WTC11 (cell line): ENCODE results near the gene RAB8B. TPM values are rescaled to one million over a fixed set of nuclear protein-coding genes. Genes with fewer than 3 reads are reported as not detected.
"Not testable (repeated sequence)": the region's sequence is repeated elsewhere in the genome, so short reads cannot be mapped to it uniquely, and the experiment has no call there.

Experiments used
- ATAC-seq: fragments of 200-7000 bp; cut with Tn5 transposase; 2 replicates; pipeline ENCODE4 v1.10.0; 2021; ENCODE audit warnings: mild to moderate bottlenecking, moderate library complexity
- CTCF ChIA-PET: fragments of 300-600 bp; sonication (Branson Sonifier 250); formaldehyde crosslinking; loops from one replicate; lab custom pipeline; 2021; ENCODE audit warnings: antibody characterized with exemption; lab: Charles Lee
- POLR2A ChIA-PET: fragments of 350-600 bp; sonication (Branson Sonifier 250); formaldehyde crosslinking; loops from one replicate; lab custom pipeline; 2021; ENCODE audit warnings: antibody characterized with exemption; lab: Charles Lee
- DNase-seq: peaks from one replicate; pipeline ENCODE4 v3.0.0; 2021; ENCODE audit warnings: low spot score
- H3K27ac Mint-ChIP-seq: 2 replicates; pipeline ENCODE4 v1.8.0; 2021; ENCODE audit warnings: mixed read lengths
- H3K27me3 Mint-ChIP-seq: 2 replicates; pipeline ENCODE4 v1.8.0; 2021; ENCODE audit warnings: low read depth, mild to moderate bottlenecking, moderate library complexity, mixed read lengths
- H3K36me3 Mint-ChIP-seq: 2 replicates; pipeline ENCODE4 v1.8.0; 2021; ENCODE audit warnings: mixed read lengths
- H3K4me1 Mint-ChIP-seq: 2 replicates; pipeline ENCODE4 v1.8.0; 2022; ENCODE audit warnings: mixed read lengths
- H3K4me3 Mint-ChIP-seq: 2 replicates; pipeline ENCODE4 v1.8.0; 2021; ENCODE audit warnings: mild to moderate bottlenecking, moderate library complexity, mixed read lengths
- H3K9me3 Mint-ChIP-seq: 2 replicates; pipeline ENCODE4 v1.8.0; 2021; ENCODE audit warnings: mixed read lengths
- ATF1 ChIP-seq: sonication (generic); formaldehyde crosslinking; IDR thresholded peaks from 2 replicates; pipeline ENCODE4 v1.8.1; 2023; ENCODE audit warnings: mild to moderate bottlenecking, moderate library complexity, missing genetic modification reagents
- CREM ChIP-seq: sonication (generic); formaldehyde crosslinking; IDR thresholded peaks from 2 replicates; pipeline ENCODE4 v1.8.1; 2022; ENCODE audit warnings: mild to moderate bottlenecking, missing genetic modification reagents, moderate library complexity
- EMX1 ChIP-seq: fragments of 250-450 bp; sonication (Bioruptor Pico); IDR thresholded peaks from 2 replicates; pipeline ENCODE4 v1.8.0; 2021; ENCODE audit warnings: mild to moderate bottlenecking
- FOXP1 ChIP-seq: sonication (generic); formaldehyde crosslinking; IDR thresholded peaks from 2 replicates; pipeline ENCODE4 v1.8.0; 2022; ENCODE audit warnings: missing genetic modification reagents, mild to moderate bottlenecking, moderate library complexity, borderline replicate concordance
- GRHL2 ChIP-seq: fragments of 250-450 bp; sonication (Bioruptor Pico); IDR thresholded peaks from 2 replicates; pipeline ENCODE4 v1.8.0; 2022; ENCODE audit warnings: mild to moderate bottlenecking, moderate library complexity; ENCODE audit not compliant: insufficient replicate concordance, severe bottlenecking
- HMGXB4 ChIP-seq: sonication (generic); formaldehyde crosslinking; IDR thresholded peaks from 2 replicates; pipeline ENCODE4 v1.8.1; 2023; ENCODE audit warnings: mild to moderate bottlenecking, moderate library complexity, missing genetic modification reagents
- MYBL2 ChIP-seq: sonication (generic); formaldehyde crosslinking; IDR thresholded peaks from 2 replicates; pipeline ENCODE4 v1.8.1; 2023; ENCODE audit warnings: mild to moderate bottlenecking, moderate library complexity, missing genetic modification reagents
- NFE2L1 ChIP-seq: sonication (generic); formaldehyde crosslinking; IDR thresholded peaks from 2 replicates; pipeline ENCODE4 v1.8.1; 2023; ENCODE audit warnings: missing genetic modification reagents
- PRRX2 ChIP-seq: fragments of 250-450 bp; sonication (Bioruptor Pico); IDR thresholded peaks from 2 replicates; pipeline ENCODE4 v1.8.0; 2021; ENCODE audit warnings: mild to moderate bottlenecking
- TP53 ChIP-seq: sonication (generic); formaldehyde crosslinking; IDR thresholded peaks from 2 replicates; pipeline ENCODE4 v1.8.1; 2023; ENCODE audit warnings: mild to moderate bottlenecking, missing genetic modification reagents
- USF1 ChIP-seq: sonication (generic); formaldehyde crosslinking; IDR thresholded peaks from 2 replicates; pipeline ENCODE4 v1.8.0; 2022; ENCODE audit warnings: mild to moderate bottlenecking, missing genetic modification reagents
- ZBTB21 ChIP-seq: sonication (generic); formaldehyde crosslinking; IDR thresholded peaks from 2 replicates; pipeline ENCODE4 v1.8.1; 2023; ENCODE audit warnings: mild to moderate bottlenecking, missing genetic modification reagents, borderline replicate concordance
- ZNF232 ChIP-seq: sonication (generic); formaldehyde crosslinking; IDR thresholded peaks from 2 replicates; pipeline ENCODE4 v1.8.0; 2022; ENCODE audit warnings: mild to moderate bottlenecking, missing genetic modification reagents
- ZNF423 ChIP-seq: fragments of 250-450 bp; sonication (Bioruptor Pico); IDR thresholded peaks from 2 replicates; pipeline ENCODE4 v2.1.2; 2022; ENCODE audit warnings: mild to moderate bottlenecking, moderate library complexity
- ZNF671 ChIP-seq: fragments of 250-450 bp; sonication (Bioruptor Pico); IDR thresholded peaks from 2 replicates; pipeline ENCODE4 v1.8.0; 2021; ENCODE audit warnings: mild to moderate bottlenecking
- total RNA-seq: library from RNA; stranded (reverse); gene quantifications from 3 replicates; pipeline ENCODE4 v1.2.3, GENCODE V29; 2021

Gene RAB8B
- total RNA-seq, 1 experiment from 2014 or later, result 32.5 TPM

GRCh38 chr15:63233667-63234423 lies 44.4 kb downstream of the RAB8B start (continued):
- TF ChIP-seq HMGXB4 (CRISPR knock-in tag) (no peak), ZNF423 (CRISPR knock-in tag) (no peak), ZNF232 (CRISPR knock-in tag) (no peak), FOXP1 (CRISPR knock-in tag) (no peak), TP53 (CRISPR knock-in tag) (no peak), MYBL2 (CRISPR knock-in tag) (no peak), ZNF671 (no peak)

DNA sequence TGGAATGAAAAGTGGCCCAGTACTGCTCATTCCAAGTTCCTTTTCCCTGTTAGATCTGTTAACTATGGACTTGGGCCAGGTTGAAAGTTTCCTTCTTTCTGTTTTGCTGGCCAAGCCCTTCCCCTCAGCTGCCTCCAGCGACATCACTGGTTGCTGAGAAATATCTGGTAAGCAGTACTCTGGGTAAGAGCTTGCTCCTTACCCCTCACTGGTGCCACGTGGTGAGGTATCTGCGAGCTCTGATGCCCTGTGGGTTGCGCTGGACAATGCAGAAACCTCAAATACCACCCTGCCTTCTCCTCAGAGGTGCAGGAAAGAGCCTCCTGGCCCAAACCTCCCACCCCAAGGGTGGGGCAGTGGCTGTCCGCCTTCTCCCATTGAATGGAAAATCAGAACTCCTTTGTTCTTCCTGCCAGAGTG lies 45.1 kb downstream of the RAB8B start:
- ChIA-PET CTCF (interaction anchor here (0.6 kb wide), 1 partner anchor 18 kb away, joined by 3 read pairs; no protein-coding TSS in a partner anchor), POLR2A (no interaction called here)
- Mint-ChIP-seq H3K27me3 (no peaks in the 10 kb centered on the region), H3K4me3 (no peak overlapping the region), H3K9me3 (no peaks in the 10 kb centered on the region; the same call in 1 of the 2 replicates), H3K36me3 (no peaks in the 10 kb centered on the region), H3K27ac (peak overlapping the region; percentile 18), H3K4me1 (peaks cover 23% of the 10 kb centered on the region)
- no peak for DNase-seq
- ATAC-seq, result no peak
- TF ChIP-seq GRHL2 (CRISPR knock-in tag), result no peak

- ChIA-PET CTCF (no interaction called here), POLR2A (no interaction called here)
- ATAC-seq (no peak), DNase-seq (no peak)
- no peaks in the 10 kb centered on the region for H3K36me3 Mint-ChIP-seq
- no peak overlapping the region for H3K27ac Mint-ChIP-seq
- no peak for TF ChIP-seq ZBTB21 (CRISPR knock-in tag)
- no peak overlapping the region for H3K4me3 Mint-ChIP-seq
- H3K27me3 Mint-ChIP-seq, result no peaks in the 10 kb centered on the region
- peaks cover 23% of the 10 kb centered on the region for H3K4me1 Mint-ChIP-seq
- H3K9me3 Mint-ChIP-seq, result no peaks in the 10 kb centered on the region; the same call in 1 of the 2 replicates
Observed at GRCh38 chr15:63236272-63236671, 46.9 kb downstream of the RAB8B start.

DNA sequence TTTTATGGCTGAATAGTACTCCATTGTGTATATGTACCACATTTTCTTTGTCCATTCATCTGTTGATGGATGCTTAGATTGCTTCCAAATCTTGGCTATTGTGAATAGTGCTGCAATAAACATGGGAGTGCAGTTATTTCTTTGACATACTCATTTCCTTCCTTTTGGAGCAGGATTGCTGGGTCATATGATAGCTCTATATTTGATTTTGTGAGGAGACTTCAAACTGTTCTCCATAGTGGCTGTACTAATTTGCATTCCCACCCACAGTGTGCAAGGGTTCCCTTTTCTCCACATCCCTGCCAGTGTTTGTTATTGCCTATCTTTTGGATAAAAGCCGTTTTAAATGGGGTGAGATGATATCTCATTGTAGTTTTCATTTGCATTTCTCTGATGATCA lies 47.7 kb downstream of the RAB8B start:
- H3K27ac Mint-ChIP-seq, ATAC-seq, POLR2A ChIA-PET, H3K4me3 Mint-ChIP-seq, H3K9me3 Mint-ChIP-seq, H3K36me3 Mint-ChIP-seq, CTCF ChIA-PET, H3K27me3 Mint-ChIP-seq, DNase-seq: not testable (repeated sequence)
- peaks cover 23% of the 10 kb centered on the region for H3K4me1 Mint-ChIP-seq

DNA sequence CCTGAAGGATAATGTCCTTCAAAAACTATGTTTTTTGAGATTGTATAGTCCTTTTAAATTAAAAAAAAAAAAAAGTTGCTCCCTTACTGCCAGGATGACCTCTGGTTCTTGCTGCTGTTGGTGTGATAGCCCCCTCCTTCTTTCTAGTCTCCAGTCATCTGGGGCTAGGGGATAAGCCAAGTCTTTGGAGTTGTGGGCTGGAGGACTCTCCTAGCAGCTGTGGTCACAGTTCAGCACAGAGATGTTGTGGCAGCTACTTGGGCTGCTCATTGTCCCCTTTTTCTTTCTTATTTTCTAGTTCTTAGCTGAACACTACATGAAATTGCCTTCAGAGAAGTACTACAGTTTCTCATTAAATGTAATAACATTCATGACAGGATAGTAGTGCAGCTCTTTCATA lies 48.8 kb downstream of the RAB8B start:
- ATAC-seq, result no peak
- TF ChIP-seq PRRX2, result no peak
- no peak for TF ChIP-seq CREM
- no peak for TF ChIP-seq USF1 (CRISPR knock-in tag)
- no peak for TF ChIP-seq EMX1 (CRISPR knock-in tag)
- no peak for TF ChIP-seq FOXP1 (CRISPR knock-in tag)
- TF ChIP-seq ATF1 (CRISPR knock-in tag), result no peak
- TF ChIP-seq NFE2L1 (CRISPR knock-in tag), result no peak
- TF ChIP-seq, all 79 proteins: peak for 0
- Mint-ChIP-seq H3K36me3 (peaks cover 12% of the 10 kb centered on the region), H3K4me1 (peaks cover 23% of the 10 kb centered on the region), H3K4me3 (no peak overlapping the region), H3K27ac (no peak overlapping the region), H3K27me3 (no peaks in the 10 kb centered on the region; the same call in 1 of the 2 replicates), H3K9me3 (peaks cover 14% of the 10 kb centered on the region)
- no peak for DNase-seq
- ChIA-PET CTCF (no interaction called here), POLR2A (no interaction called here)
